ENCODE results near the gene ESD.
"Not testable (repeated sequence)": the region's sequence is repeated elsewhere in the genome, so short reads cannot be mapped to it uniquely, and the experiment has no call there.

The ESD gene

GRCh38 chr13:46796515-46797474 is at the start of gene ESD:
Gene ESD (minus strand): TSS chr13:46797161. CDS start chr13:46791413, 5,748 bp downstream.
- peak; percentile 88 for DNase-seq (ENCODE audit: low spot score)

GRCh38 chr13:46846726-46847125 is 49.8 kb upstream of the ESD start:
- DNase-seq (ENCODE audit: low spot score), result no peak

- DNase-seq (ENCODE audit: low spot score), result no peak
These were observed 48.2 kb upstream of the ESD start for GRCh38 chr13:46845146-46845545.

- DNase-seq (ENCODE audit: low spot score), result no peak
These were observed 47.5 kb upstream of the ESD start for GRCh38 chr13:46844431-46844830.

GRCh38 chr13:46839399-46839798 is 42.4 kb upstream of the ESD start:
- no peak for DNase-seq (ENCODE audit: low spot score)

GRCh38 chr13:46834657-46835056 is 37.7 kb upstream of the ESD start:
- no peak for DNase-seq (ENCODE audit: low spot score)

- peak; percentile 35 for DNase-seq (ENCODE audit: low spot score)
These were observed 34.7 kb upstream of the ESD start for GRCh38 chr13:46831588-46832194.

- no peak for DNase-seq (ENCODE audit: low spot score)
These were observed 33.5 kb upstream of the ESD start for GRCh38 chr13:46830405-46831005.

- no peak for DNase-seq (ENCODE audit: low spot score)
These were observed 25.6 kb upstream of the ESD start for GRCh38 chr13:46822551-46822950.

- DNase-seq (ENCODE audit: low spot score), result no peak
These were observed 21.0 kb upstream of the ESD start for GRCh38 chr13:46817838-46818476.

- no peak for DNase-seq (ENCODE audit: low spot score)
These were observed 20.1 kb upstream of the ESD start for GRCh38 chr13:46817095-46817494.

- no peak for DNase-seq (ENCODE audit: low spot score)
These were observed 19.4 kb upstream of the ESD start for GRCh38 chr13:46816371-46816770.

- no peak for DNase-seq (ENCODE audit: low spot score)
These were observed 15.4 kb upstream of the ESD start for GRCh38 chr13:46812301-46812797.

- no peak for DNase-seq (ENCODE audit: low spot score)
These were observed 13.5 kb upstream of the ESD start for GRCh38 chr13:46810440-46810839.

GRCh38 chr13:46804921-46805320 is 8.0 kb upstream of the ESD start:
- DNase-seq (ENCODE audit: low spot score), result not testable (repeated sequence)

GRCh38 chr13:46804391-46804815 is 7.4 kb upstream of the ESD start:
- peak; percentile 30 for DNase-seq (ENCODE audit: low spot score)

- no peak for DNase-seq (ENCODE audit: low spot score)
These were observed 6.6 kb upstream of the ESD start for GRCh38 chr13:46803586-46803985.

GRCh38 chr13:46801858-46802257 is 4.9 kb upstream of the ESD start:
- DNase-seq (ENCODE audit: low spot score), result no peak

- DNase-seq (ENCODE audit: low spot score), result no peak
These were observed 2.2 kb upstream of the ESD start for GRCh38 chr13:46799139-46799538.

- DNase-seq (ENCODE audit: low spot score), result no peak
These were observed 708 bp upstream of the ESD start for GRCh38 chr13:46797501-46798237.

- DNase-seq (ENCODE audit: low spot score), result no peak
These were observed 839 bp downstream of the ESD start for GRCh38 chr13:46796129-46796514.

- no peak for DNase-seq (ENCODE audit: low spot score)
These were observed 1.6 kb downstream of the ESD start for GRCh38 chr13:46795321-46795720.

Data from LoVo (cell line).